Neural cell (in vitro differentiated cells): ENCODE results near the gene FOXQ1.

Experiments used
- EZH2 ChIP-seq: fragments of 200-600, 300-800 bp; shearing (Covaris generic), sonication (generic); IDR thresholded peaks from 2 replicates; pipeline ENCODE4 v1.6.1; 2014; ENCODE audit warnings: antibody characterized with exemption, low read length, borderline replicate concordance, mild to moderate bottlenecking; ENCODE audit not compliant: insufficient read depth, poor library complexity, severe bottlenecking
- POLR2AphosphoS5 ChIP-seq: IDR thresholded peaks from 2 replicates; pipeline ENCODE4 v1.6.1; 2012
- TAF1 ChIP-seq: IDR thresholded peaks from 2 replicates; pipeline ENCODE4 v1.6.1; 2012; ENCODE audit warnings: low read depth
- TF ChIP-seq, protein P1 (sequence below): fragments of 450-650 bp; IDR thresholded peaks from 2 replicates; pipeline ENCODE4 v1.5.1; 2014; ENCODE audit warnings: antibody characterized with exemption, mild to moderate bottlenecking, moderate library complexity; ENCODE audit not compliant: poor library complexity, severe bottlenecking
- TF ChIP-seq, protein P2 (sequence below): IDR thresholded peaks from 2 replicates; pipeline ENCODE4 v1.6.1; 2012; ENCODE audit warnings: borderline replicate concordance

DNA sequence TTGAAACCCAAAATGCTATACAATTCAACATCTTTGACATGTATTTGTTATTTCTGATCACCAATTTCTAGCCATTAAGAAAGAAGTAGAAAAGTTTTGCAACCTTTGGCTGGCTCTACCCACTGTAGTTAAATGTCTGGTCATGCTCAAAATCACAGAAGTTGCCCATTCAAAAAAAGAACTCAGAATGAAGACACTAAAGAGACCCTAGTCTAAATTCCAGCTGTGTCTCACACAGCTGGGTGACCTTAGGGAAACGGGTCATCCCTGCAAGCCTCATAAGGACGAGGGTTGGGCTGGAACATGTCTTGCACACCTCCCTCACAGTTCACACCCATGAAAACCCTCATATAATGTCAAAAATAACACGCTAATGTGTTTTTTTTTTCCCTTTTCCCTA lies 10.3 kb downstream of the FOXQ1 start:
- TF ChIP-seq EZH2 = no peak
- TF ChIP-seq, protein P1, sequence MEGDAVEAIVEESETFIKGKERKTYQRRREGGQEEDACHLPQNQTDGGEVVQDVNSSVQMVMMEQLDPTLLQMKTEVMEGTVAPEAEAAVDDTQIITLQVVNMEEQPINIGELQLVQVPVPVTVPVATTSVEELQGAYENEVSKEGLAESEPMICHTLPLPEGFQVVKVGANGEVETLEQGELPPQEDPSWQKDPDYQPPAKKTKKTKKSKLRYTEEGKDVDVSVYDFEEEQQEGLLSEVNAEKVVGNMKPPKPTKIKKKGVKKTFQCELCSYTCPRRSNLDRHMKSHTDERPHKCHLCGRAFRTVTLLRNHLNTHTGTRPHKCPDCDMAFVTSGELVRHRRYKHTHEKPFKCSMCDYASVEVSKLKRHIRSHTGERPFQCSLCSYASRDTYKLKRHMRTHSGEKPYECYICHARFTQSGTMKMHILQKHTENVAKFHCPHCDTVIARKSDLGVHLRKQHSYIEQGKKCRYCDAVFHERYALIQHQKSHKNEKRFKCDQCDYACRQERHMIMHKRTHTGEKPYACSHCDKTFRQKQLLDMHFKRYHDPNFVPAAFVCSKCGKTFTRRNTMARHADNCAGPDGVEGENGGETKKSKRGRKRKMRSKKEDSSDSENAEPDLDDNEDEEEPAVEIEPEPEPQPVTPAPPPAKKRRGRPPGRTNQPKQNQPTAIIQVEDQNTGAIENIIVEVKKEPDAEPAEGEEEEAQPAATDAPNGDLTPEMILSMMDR = no peak
- TF ChIP-seq POLR2AphosphoS5 = no peak
- TF ChIP-seq, protein P2, sequence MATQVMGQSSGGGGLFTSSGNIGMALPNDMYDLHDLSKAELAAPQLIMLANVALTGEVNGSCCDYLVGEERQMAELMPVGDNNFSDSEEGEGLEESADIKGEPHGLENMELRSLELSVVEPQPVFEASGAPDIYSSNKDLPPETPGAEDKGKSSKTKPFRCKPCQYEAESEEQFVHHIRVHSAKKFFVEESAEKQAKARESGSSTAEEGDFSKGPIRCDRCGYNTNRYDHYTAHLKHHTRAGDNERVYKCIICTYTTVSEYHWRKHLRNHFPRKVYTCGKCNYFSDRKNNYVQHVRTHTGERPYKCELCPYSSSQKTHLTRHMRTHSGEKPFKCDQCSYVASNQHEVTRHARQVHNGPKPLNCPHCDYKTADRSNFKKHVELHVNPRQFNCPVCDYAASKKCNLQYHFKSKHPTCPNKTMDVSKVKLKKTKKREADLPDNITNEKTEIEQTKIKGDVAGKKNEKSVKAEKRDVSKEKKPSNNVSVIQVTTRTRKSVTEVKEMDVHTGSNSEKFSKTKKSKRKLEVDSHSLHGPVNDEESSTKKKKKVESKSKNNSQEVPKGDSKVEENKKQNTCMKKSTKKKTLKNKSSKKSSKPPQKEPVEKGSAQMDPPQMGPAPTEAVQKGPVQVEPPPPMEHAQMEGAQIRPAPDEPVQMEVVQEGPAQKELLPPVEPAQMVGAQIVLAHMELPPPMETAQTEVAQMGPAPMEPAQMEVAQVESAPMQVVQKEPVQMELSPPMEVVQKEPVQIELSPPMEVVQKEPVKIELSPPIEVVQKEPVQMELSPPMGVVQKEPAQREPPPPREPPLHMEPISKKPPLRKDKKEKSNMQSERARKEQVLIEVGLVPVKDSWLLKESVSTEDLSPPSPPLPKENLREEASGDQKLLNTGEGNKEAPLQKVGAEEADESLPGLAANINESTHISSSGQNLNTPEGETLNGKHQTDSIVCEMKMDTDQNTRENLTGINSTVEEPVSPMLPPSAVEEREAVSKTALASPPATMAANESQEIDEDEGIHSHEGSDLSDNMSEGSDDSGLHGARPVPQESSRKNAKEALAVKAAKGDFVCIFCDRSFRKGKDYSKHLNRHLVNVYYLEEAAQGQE = no peak
- TF ChIP-seq TAF1 = no peak
